RWPE1 (cell line): ENCODE data around the gene MICALL1.

ENCODE experiments used
- CTCF ChIA-PET: fragments of 350-600 bp; sonication (Branson Sonifier 250); formaldehyde crosslinking; extraction: SDS; loops from one replicate; lab custom pipeline; 2021; lab: Yijun Ruan, JAX
- POLR2A ChIA-PET: fragments of 400-600 bp; formaldehyde crosslinking; extraction: SDS; loops from one replicate; lab custom pipeline; 2020; ENCODE audit warnings: antibody characterized with exemption; ENCODE audit not compliant: low non-redundant PET; lab: Yijun Ruan, JAX
- DNase-seq: peaks from one replicate; pipeline ENCODE4 v3.0.0; 2012; ENCODE audit warnings: low spot score
- H3K27ac ChIP-seq: fragments of 450-650 bp; 2 replicates; pipeline ENCODE4 v1.5.1; 2017
- CTCF ChIP-seq: fragments of 450-650 bp; conservative IDR thresholded peaks from 2 replicates; pipeline ENCODE4 v1.5.1; 2017; ENCODE audit warnings: low read depth, mild to moderate bottlenecking

MICALL1 gene

GRCh38 chr22:37904572-37905533, 1.2 kb upstream of the MICALL1 start:
- CTCF ChIA-PET: interaction anchor here (0.6 to 1.5 kb wide), 3 partner anchors 13 to 26 kb away, joined by 3 to 8 read pairs (median 4); no protein-coding TSS in a partner anchor
- peak; percentile 93 for DNase-seq
- TF ChIP-seq CTCF: no peak
- POLR2A ChIA-PET: interaction anchor here (0.5 to 1.8 kb wide), 4 partner anchors 9 to 236 kb away, joined by 4 to 7 read pairs (median 5); no protein-coding TSS in a partner anchor
- peak overlapping the region; percentile 100 for H3K27ac ChIP-seq

DNA sequence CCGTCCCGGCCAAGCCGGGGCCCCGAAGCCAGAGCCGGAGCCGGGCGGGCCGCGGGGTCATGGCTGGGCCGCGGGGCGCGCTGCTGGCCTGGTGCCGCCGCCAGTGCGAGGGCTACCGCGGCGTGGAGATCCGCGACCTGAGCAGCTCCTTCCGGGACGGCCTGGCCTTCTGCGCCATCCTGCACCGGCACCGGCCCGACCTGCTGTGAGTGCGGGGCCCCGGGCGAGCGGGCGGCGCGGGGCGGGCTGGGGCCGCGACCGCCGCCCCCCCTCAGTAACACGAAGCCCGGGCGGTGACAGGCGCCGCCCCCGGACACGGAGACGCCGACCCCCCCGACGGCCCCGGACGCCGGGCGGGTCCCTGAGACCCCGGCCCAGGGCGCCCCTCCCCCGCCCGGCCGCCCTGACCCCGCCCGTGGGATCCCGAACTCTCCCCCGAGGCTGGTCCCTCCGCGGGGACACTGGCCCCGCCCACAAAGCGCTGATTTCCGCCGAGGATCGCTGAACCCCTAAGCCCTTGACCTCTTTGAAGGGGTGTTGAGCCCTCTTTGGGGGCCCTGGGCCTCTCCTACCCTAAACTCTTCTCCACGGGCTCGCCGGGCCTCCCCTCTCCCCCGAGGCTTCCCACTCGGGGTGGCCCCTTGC, 389 bp downstream of the MICALL1 start:
- TF ChIP-seq CTCF: no peak
- POLR2A ChIA-PET: interaction anchor here (1.2 to 1.8 kb wide), 2 partner anchors 10 to 11 kb away, joined by 4 to 7 read pairs; no protein-coding TSS in a partner anchor
- CTCF ChIA-PET: interaction anchor here (1.0 to 1.5 kb wide), 3 partner anchors 11 to 26 kb away, joined by 4 to 8 read pairs (median 6); no protein-coding TSS in a partner anchor
- DNase-seq: no peak
- H3K27ac ChIP-seq: peak overlapping the region; percentile 100

- POLR2A ChIA-PET: interaction anchor here (0.7 kb wide), 1 partner anchor 20 kb away, joined by 3 read pairs; no protein-coding TSS in a partner anchor
These were observed 1.2 kb downstream of the MICALL1 start for GRCh38 chr22:37907036-37907954.

DNA sequence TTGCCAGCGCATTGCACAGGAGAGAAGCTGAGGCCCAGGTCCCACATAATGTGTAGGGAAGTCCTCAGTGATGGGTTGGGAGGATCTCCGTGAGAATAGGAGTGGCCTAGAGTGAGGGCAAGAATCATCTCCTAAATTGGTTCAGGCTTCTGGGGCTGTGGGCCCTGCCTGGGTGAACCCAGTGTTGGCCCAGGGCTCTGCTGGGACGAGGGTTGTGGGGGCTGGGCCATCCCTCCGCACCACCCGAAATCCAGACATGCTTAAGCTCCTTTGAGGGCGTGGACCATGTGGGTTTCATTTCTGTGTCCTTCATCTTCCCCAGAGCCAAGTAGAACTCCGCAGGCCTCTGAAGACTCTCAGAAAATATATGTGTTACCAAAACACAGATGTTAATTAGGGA, 3.7 kb downstream of the MICALL1 start:
- H3K27ac ChIP-seq: peak overlapping the region; percentile 100
- DNase-seq: no peak
- TF ChIP-seq CTCF: no peak
- ChIA-PET CTCF (no interaction called here), POLR2A (interaction anchor here (0.6 kb wide), 1 partner anchor 61 kb away, joined by 3 read pairs; no protein-coding TSS in a partner anchor)

More at GRCh38 chr22:37907036-37907954, 1.2 kb downstream of the MICALL1 start:
- peak overlapping the region; percentile 100 for H3K27ac ChIP-seq
- TF ChIP-seq CTCF: no peak
- no peak for DNase-seq
- CTCF ChIA-PET: interaction anchor here (1.5 kb wide), 1 partner anchor 25 kb away, joined by 6 read pairs; no protein-coding TSS in a partner anchor

DNA sequence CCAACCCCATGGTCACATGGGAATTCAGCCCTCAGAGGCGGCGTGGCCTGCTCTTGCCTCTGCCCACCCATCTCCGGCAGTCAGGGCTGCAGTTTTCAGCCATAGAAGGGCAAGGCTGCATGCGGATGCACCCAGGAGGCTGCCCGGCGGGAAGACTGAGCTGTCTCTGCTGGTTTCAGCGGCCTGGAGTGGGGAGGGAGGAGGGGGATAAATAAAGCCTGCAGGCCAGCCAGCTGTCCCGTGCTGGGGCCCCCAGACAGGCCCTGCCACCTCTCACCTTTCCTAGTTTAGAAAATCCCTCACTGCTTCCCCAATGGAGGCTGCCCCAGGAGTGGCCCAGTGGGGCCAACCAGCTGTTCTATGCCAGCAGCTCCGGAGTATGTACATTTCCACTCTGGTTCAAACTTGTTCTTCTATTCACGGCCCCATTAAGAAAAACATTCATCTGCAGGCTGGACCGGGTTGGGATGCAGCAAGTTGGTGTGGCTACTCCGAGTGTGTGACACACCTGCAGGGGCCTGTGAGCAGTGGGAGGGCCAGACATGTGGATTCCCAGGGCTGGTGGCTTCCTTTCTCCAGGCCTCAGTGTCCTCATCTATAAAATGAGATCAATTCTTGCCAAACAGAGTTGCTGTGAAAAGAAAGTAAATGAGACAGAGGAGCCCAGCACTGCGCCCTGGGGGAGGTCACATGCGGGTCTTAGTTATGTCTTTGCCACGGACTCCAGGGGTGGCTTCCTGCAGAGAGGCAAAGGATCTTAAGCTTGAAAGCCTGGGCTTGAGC, 5.0 kb downstream of the MICALL1 start:
- CTCF ChIA-PET: interaction anchor here (0.5 to 1.0 kb wide), 2 partner anchors 24 to 47 kb away, joined by 3 read pairs; no protein-coding TSS in a partner anchor
- no peak for DNase-seq
- POLR2A ChIA-PET: interaction anchor here (0.5 kb wide), 1 partner anchor 509 kb away, joined by 3 read pairs; no protein-coding TSS in a partner anchor
- TF ChIP-seq CTCF: no peak
- H3K27ac ChIP-seq: peak overlapping the region; percentile 100
